Caco-2 (cell line): ENCODE measurements around the gene PCDHAC2. TPM values are rescaled to one million over a fixed set of nuclear protein-coding genes. Genes with fewer than 3 reads are reported as not detected.

Experiments
- BruUV-seq: library from RNA; stranded (reverse); fragments of 400-500 nt; replicated peaks from 2 replicates; lab custom pipeline; 2021; lab: Mats Ljungman, UMichigan
- CTCF ChIA-PET: fragments of 300-600 bp; sonication (Branson Sonifier 250); formaldehyde crosslinking; loops from one replicate; lab custom pipeline; 2022; ENCODE audit warnings: antibody characterized with exemption; lab: Charles Lee
- POLR2A ChIA-PET: fragments of 300-600 bp; sonication (Branson Sonifier 250); formaldehyde crosslinking; loops from one replicate; lab custom pipeline; 2022; ENCODE audit warnings: antibody characterized with exemption; lab: Charles Lee
- DNase-seq, 2 experiments: peaks; one replicate each; pipeline versions ENCODE4 v3.0.0 to v3.0.0-alpha.2; 2020 to 2022
- H3K27me3 ChIP-seq: replicated peaks from 2 replicates; pipeline ENCODE4 v1.6.0; 2011; ENCODE audit warnings: low read length; ENCODE audit not compliant: control insufficient read depth, insufficient read depth
- H3K36me3 ChIP-seq: 2 replicates; pipeline ENCODE4 v1.5.1; 2011; ENCODE audit warnings: low read length; ENCODE audit not compliant: control insufficient read depth, insufficient read depth
- H3K4me1 ChIP-seq: fragments of 250-450 bp; sonication (Bioruptor Pico); 2 replicates; pipeline ENCODE4 v1.5.1; 2020; ENCODE audit warnings: mild to moderate bottlenecking
- H3K4me3 ChIP-seq: 2 replicates; pipeline ENCODE4 v1.5.1; 2011; ENCODE audit warnings: low read depth, mild to moderate bottlenecking, control low read depth, low read length
- H3K9me3 ChIP-seq: fragments of 250-450 bp; sonication (Bioruptor Pico); 2 replicates; pipeline ENCODE4 v1.5.1; 2020; ENCODE audit warnings: mild to moderate bottlenecking, moderate library complexity
- H3K27ac Mint-ChIP-seq: one replicate; pipeline ENCODE4 v1.8.0; 2022; ENCODE audit warnings: mixed read lengths; ENCODE audit not compliant: unreplicated experiment
- H3K27me3 Mint-ChIP-seq: one replicate; pipeline ENCODE4 v1.8.0; 2022; ENCODE audit warnings: mixed read lengths; ENCODE audit not compliant: insufficient read depth, unreplicated experiment
- H3K36me3 Mint-ChIP-seq: one replicate; pipeline ENCODE4 v1.8.0; 2022; ENCODE audit warnings: mild to moderate bottlenecking, mixed read lengths; ENCODE audit not compliant: insufficient read depth, unreplicated experiment
- H3K4me1 Mint-ChIP-seq: one replicate; pipeline ENCODE4 v1.8.0; 2022; ENCODE audit warnings: low read depth, mixed read lengths; ENCODE audit not compliant: unreplicated experiment
- H3K4me3 Mint-ChIP-seq: one replicate; pipeline ENCODE4 v1.8.0; 2022; ENCODE audit warnings: mild to moderate bottlenecking, moderate library complexity, mixed read lengths; ENCODE audit not compliant: unreplicated experiment
- H3K9me3 Mint-ChIP-seq: one replicate; pipeline ENCODE4 v1.8.0; 2022; ENCODE audit warnings: mixed read lengths; ENCODE audit not compliant: unreplicated experiment
- intact Hi-C: fragments of 100-400 bp; cut with micrococcal nuclease; formaldehyde crosslinking; loops from one replicate; pipeline ENCODE4 v1.10.0; 2022; ENCODE audit not compliant: unreplicated experiment
- total RNA-seq: library from RNA; stranded (reverse); gene quantifications from 2 replicates; pipeline ENCODE4 v1.2.3, GENCODE V29; 2022
- TF ChIP-seq, protein P1 (sequence below), 2 experiments: fragments of 200-600 bp in 1 of 2; IDR thresholded peaks; 1 replicate in 1 of 2; 2 replicates in 1 of 2; pipeline versions ENCODE4 v1.5.1 to v1.8.0; 2011 to 2022; ENCODE audit warnings: antibody characterized with exemption in 1 of 2, control low read depth in 1 of 2, inconsistent platforms in 1 of 2, low read depth in 1 of 2, low read length in 1 of 2, mild to moderate bottlenecking in 1 of 2, moderate library complexity in 1 of 2; ENCODE audit not compliant: insufficient read depth in 1 of 2, severe bottlenecking in 1 of 2, unreplicated experiment in 1 of 2

PCDHAC2 gene
- total RNA-seq, 1 experiment from 2014 or later, result not detected

DNA sequence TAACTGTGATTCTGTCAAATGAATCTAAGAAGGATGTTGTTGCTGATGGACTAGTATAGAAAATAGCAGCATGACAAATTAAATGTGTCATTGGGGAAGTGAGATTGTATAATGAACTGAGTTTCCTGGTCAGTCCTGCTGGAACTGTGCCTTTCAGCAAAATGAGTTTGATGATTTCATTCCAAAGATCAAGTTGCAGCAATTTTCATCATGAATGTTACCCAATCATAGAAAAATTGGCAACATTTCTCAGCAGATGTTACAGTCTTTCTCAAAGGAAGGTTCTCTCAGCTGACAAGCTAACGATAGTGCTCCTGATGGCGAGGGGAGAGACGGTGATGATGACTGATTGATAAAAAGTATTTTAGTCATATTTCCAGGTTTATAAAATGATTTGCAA lies 10.7 kb downstream of the PCDHAC2 start:
- Histone ChIP-seq H3K4me1 (no peaks in the 10 kb centered on the region), H3K4me3 (no peak overlapping the region), H3K9me3 (no peaks in the 10 kb centered on the region), H3K27me3 (no peaks in the 10 kb centered on the region), H3K36me3 (no peaks in the 10 kb centered on the region)
- DNase-seq, result no peak
- CTCF ChIA-PET, result no interaction called here
- Mint-ChIP-seq H3K9me3 (no peaks in the 10 kb centered on the region), H3K27ac (no peak overlapping the region), H3K4me1 (no peaks in the 10 kb centered on the region), H3K27me3 (peaks cover 6% of the 10 kb centered on the region), H3K36me3 (no peaks in the 10 kb centered on the region), H3K4me3 (no peak overlapping the region)
- intact Hi-C loops, result no loop called here
- POLR2A ChIA-PET, result no interaction called here
- no TSS peak for BruUV-seq
- TF ChIP-seq, protein P1, sequence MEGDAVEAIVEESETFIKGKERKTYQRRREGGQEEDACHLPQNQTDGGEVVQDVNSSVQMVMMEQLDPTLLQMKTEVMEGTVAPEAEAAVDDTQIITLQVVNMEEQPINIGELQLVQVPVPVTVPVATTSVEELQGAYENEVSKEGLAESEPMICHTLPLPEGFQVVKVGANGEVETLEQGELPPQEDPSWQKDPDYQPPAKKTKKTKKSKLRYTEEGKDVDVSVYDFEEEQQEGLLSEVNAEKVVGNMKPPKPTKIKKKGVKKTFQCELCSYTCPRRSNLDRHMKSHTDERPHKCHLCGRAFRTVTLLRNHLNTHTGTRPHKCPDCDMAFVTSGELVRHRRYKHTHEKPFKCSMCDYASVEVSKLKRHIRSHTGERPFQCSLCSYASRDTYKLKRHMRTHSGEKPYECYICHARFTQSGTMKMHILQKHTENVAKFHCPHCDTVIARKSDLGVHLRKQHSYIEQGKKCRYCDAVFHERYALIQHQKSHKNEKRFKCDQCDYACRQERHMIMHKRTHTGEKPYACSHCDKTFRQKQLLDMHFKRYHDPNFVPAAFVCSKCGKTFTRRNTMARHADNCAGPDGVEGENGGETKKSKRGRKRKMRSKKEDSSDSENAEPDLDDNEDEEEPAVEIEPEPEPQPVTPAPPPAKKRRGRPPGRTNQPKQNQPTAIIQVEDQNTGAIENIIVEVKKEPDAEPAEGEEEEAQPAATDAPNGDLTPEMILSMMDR (IDR thresholded peaks at IDR 0.05; ENCODE audit: insufficient read depth in 1 of 2, low read depth in 1 of 2, low read length in 1 of 2, severe bottlenecking in 1 of 2, unreplicated experiment in 1 of 2), result no peak

DNA sequence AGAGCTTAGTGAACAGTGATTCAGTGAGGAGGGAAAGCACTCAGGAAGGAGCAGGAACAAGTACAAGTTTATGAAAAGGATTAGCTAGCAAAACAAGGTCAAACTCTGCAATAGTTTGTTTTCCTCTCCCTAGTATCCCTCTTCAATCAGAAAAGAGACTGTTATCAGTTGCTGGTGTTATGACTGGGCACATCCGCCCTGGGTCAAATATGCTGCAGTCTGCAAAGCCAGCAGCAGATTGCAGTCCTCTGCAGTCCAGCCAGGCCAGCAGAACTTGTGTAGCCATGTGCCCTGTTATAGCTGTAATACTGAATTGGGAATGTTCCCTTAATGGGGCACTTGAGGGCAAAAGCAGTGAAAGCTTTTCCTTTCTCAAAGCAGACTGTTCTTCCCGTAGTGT lies 12.0 kb downstream of the PCDHAC2 start:
- Histone ChIP-seq H3K9me3 (no peaks in the 10 kb centered on the region), H3K4me3 (no peak overlapping the region), H3K27me3 (no peaks in the 10 kb centered on the region), H3K4me1 (no peaks in the 10 kb centered on the region), H3K36me3 (no peaks in the 10 kb centered on the region)
- intact Hi-C loops, result no loop called here
- DNase-seq, result no peak
- Mint-ChIP-seq H3K36me3 (no peaks in the 10 kb centered on the region), H3K27me3 (peaks cover 6% of the 10 kb centered on the region), H3K9me3 (no peaks in the 10 kb centered on the region), H3K4me3 (no peak overlapping the region), H3K27ac (no peak overlapping the region), H3K4me1 (no peaks in the 10 kb centered on the region)
- TF ChIP-seq, protein P1 (IDR thresholded peaks at IDR 0.05; ENCODE audit: insufficient read depth in 1 of 2, low read depth in 1 of 2, low read length in 1 of 2, severe bottlenecking in 1 of 2, unreplicated experiment in 1 of 2), result no peak
- ChIA-PET POLR2A (no interaction called here), CTCF (no interaction called here)
- no TSS peak for BruUV-seq

DNA sequence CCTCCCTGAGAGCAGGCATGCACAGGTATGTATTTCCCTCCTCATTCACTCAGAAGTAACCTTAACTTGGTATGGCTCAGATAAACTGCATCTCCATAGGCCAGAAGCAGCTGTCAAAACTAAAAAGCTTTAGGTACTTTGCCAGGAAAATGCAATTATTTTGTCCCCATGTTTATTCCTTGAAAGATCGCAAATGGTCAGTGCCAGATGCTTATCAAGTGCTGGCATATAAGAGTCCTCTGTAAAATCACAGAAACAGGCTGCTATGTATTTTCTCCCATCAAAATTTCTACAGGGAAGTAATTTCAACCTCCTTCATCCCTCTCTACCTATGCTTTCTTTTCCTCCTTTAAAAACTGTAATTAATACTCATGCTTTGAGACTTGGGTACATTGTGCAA lies 12.7 kb downstream of the PCDHAC2 start:
- TF ChIP-seq, protein P1 (IDR thresholded peaks at IDR 0.05; ENCODE audit: insufficient read depth in 1 of 2, low read depth in 1 of 2, low read length in 1 of 2, severe bottlenecking in 1 of 2, unreplicated experiment in 1 of 2), result no peak
- Mint-ChIP-seq H3K27ac (no peak overlapping the region), H3K27me3 (peaks cover 6% of the 10 kb centered on the region), H3K36me3 (no peaks in the 10 kb centered on the region), H3K4me3 (no peak overlapping the region), H3K9me3 (no peaks in the 10 kb centered on the region), H3K4me1 (no peaks in the 10 kb centered on the region)
- CTCF ChIA-PET, result no interaction called here
- no peaks in the 10 kb centered on the region for H3K36me3 ChIP-seq
- DNase-seq, result no peak
- H3K9me3 ChIP-seq, result no peaks in the 10 kb centered on the region
- no TSS peak for BruUV-seq
- intact Hi-C loops, result no loop called here
- H3K4me3 ChIP-seq, result no peak overlapping the region
- POLR2A ChIA-PET, result no interaction called here
- no peaks in the 10 kb centered on the region for H3K4me1 ChIP-seq
- no peaks in the 10 kb centered on the region for H3K27me3 ChIP-seq
